Large intestine (tissue), 3 donors: ENCODE data around the gene KRT73. TPM values are rescaled to one million over a fixed set of nuclear protein-coding genes. Genes with fewer than 3 reads are reported as not detected.
"Not testable (repeated sequence)": the region's sequence is repeated elsewhere in the genome, so short reads cannot be mapped to it uniquely, and the experiment has no call there.

Experiments used
- DNase-seq, 2 donors: peaks; one replicate each; pipeline versions ENCODE4 v3.0.0 to v3.0.0-alpha.2; 2013
- H3K27ac ChIP-seq: one replicate; pipeline ENCODE4 v1.5.1; 2013; ENCODE audit warnings: low read length
- H3K27me3 ChIP-seq: 2 replicates; pipeline ENCODE4 v1.6.1; 2013; ENCODE audit warnings: low read length; ENCODE audit not compliant: control insufficient read depth, insufficient read depth
- H3K36me3 ChIP-seq: 2 replicates; pipeline ENCODE4 v1.6.1; 2013; ENCODE audit warnings: low read length; ENCODE audit not compliant: control insufficient read depth, insufficient read depth
- H3K4me1 ChIP-seq: one replicate; pipeline ENCODE4 v1.6.1; 2013; ENCODE audit warnings: low read length; ENCODE audit not compliant: control insufficient read depth, insufficient read depth
- H3K4me3 ChIP-seq: one replicate; pipeline ENCODE4 v1.5.1; 2013; ENCODE audit warnings: low read length
- H3K9me3 ChIP-seq: one replicate; pipeline ENCODE4 v1.6.1; 2013; ENCODE audit warnings: mild to moderate bottlenecking, low read depth, low read length, moderate library complexity; ENCODE audit not compliant: control insufficient read depth
- WGBS: methylation state at CpG from one replicate; pipeline ENCODE4 v1.1.5; 2013; ENCODE audit warnings: low lambda C conversion rate; ENCODE audit not compliant: insufficient coverage; 5-methylcytosine and 5-hydroxymethylcytosine counted together
- polyA plus RNA-seq: library from polyadenylated mRNA; unstranded; fragments of 120-200 nt; gene quantifications from one replicate; pipeline ENCODE4 v1.2.1, GENCODE V29; 2013

Gene KRT73
- polyA plus RNA-seq, 1 donor, result 0.97 TPM

- Histone ChIP-seq H3K4me3 (no peak within 1 kb of the TSS), H3K27ac (no peak within 1 kb of the TSS), H3K4me1 (no peaks in the 10 kb centered on the region), H3K36me3 (no peaks in the 10 kb centered on the region), H3K9me3 (no peaks in the 10 kb centered on the region), H3K27me3 (peaks cover 64% of the 10 kb centered on the region)
- no peak for DNase-seq
- WGBS, result no CpG with 5 or more reads among the region's 48 CpGs
These were observed 17.3 kb downstream of the KRT73 start, which contains the start of gene KRT72 for GRCh38 chr12:52600941-52601481. KRT72 (minus strand) TSS chr12:52601463; CDS start chr12:52601452, 11 bp downstream.

- no peaks in the 10 kb centered on the region for H3K4me1 ChIP-seq
- no peaks in the 10 kb centered on the region for H3K36me3 ChIP-seq
- no peaks in the 10 kb centered on the region for H3K9me3 ChIP-seq
- no peak for DNase-seq
- H3K27ac ChIP-seq, result no peak overlapping the region
- peaks cover 64% of the 10 kb centered on the region for H3K27me3 ChIP-seq
- no peak overlapping the region for H3K4me3 ChIP-seq
- WGBS, result 80% methylated on average over 1 of the region's 12 CpGs
These were observed 17.9 kb downstream of the KRT73 start for GRCh38 chr12:52600475-52600874.

DNA sequence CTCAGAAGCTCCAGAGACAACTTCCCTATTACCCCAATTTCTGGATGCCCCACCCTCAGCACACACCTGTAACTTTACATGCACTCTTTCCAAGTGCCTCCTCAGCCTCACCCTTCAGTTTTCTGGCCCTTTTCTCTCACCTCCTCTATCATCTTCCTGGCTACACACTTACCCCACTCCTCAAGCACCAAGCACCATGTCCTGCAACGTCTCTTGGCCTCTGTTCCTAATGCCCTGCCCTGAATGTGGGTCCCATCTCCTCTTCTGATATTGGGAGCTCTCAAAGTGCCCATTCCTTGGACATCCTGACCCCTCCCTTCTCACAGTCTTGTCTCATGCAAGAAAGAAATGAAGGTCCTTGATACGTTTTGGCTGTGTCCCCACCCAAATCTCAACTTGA, 18.3 kb downstream of the KRT73 start:
- no peak overlapping the region for H3K27ac ChIP-seq
- no peak overlapping the region for H3K4me3 ChIP-seq
- H3K27me3 ChIP-seq, result peaks cover 62% of the 10 kb centered on the region
- DNase-seq, result no peak
- H3K4me1 ChIP-seq, result no peaks in the 10 kb centered on the region
- no peaks in the 10 kb centered on the region for H3K9me3 ChIP-seq
- no CpG with 5 or more reads among the region's 2 CpGs for WGBS
- H3K36me3 ChIP-seq, result no peaks in the 10 kb centered on the region

GRCh38 chr12:52598966-52599365, 19.4 kb downstream of the KRT73 start:
- no peaks in the 10 kb centered on the region for H3K9me3 ChIP-seq
- H3K4me3 ChIP-seq, result no peak overlapping the region
- WGBS, result no CpG with 5 or more reads among the region's 5 CpGs
- H3K4me1 ChIP-seq, result no peaks in the 10 kb centered on the region
- H3K27ac ChIP-seq, result no peak overlapping the region
- DNase-seq, result no peak
- H3K27me3 ChIP-seq, result peaks cover 56% of the 10 kb centered on the region
- no peaks in the 10 kb centered on the region for H3K36me3 ChIP-seq

DNA sequence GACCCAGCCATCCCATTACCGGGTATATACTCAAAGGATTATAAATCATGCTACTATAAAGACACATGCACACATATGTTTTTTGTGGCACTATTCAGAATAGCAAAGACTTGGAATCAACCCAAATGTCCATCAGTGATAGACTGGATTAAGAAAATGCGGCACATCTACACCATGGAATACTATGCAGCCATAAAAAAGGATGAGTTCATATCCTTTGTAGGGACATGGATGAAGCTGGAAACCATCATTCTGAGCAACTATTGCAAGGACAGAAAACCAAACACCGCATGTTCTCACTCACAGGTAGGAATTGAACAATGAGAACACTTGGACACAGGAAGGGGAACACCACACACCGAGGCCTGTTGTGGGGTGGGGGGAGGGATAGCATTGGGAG, 24.1 kb downstream of the KRT73 start:
- H3K4me1 ChIP-seq, H3K9me3 ChIP-seq, H3K27ac ChIP-seq, H3K36me3 ChIP-seq, DNase-seq, H3K4me3 ChIP-seq: not testable (repeated sequence)
- peaks cover 30% of the 10 kb centered on the region for H3K27me3 ChIP-seq
- WGBS, result no CpG with 5 or more reads among the region's 4 CpGs

DNA sequence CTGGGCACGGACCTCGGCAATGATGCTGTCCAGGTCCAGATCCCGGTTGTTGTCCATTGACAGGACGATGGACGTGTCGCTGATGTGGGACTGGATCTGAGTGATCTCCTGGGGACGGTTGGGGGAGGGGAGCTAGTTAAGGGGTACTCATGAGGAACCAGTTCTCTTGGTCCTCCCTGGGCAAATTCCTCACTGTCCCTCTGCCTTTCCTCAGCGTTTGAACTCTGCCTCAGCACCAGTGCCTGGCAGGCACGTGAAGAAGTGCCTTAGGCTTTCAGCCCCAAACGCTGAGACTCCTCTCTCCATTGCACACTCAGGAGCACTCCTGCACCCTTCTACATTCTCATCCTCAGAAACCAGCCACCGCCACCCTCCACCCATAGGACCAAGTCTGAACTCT, 26.8 kb downstream of the KRT73 start:
- Histone ChIP-seq H3K36me3 (no peaks in the 10 kb centered on the region), H3K4me1 (no peaks in the 10 kb centered on the region), H3K27ac (no peak overlapping the region), H3K9me3 (no peaks in the 10 kb centered on the region), H3K27me3 (peaks cover 20% of the 10 kb centered on the region), H3K4me3 (no peak overlapping the region)
- DNase-seq, result no peak
- WGBS, result no CpG with 5 or more reads among the region's 11 CpGs

DNA sequence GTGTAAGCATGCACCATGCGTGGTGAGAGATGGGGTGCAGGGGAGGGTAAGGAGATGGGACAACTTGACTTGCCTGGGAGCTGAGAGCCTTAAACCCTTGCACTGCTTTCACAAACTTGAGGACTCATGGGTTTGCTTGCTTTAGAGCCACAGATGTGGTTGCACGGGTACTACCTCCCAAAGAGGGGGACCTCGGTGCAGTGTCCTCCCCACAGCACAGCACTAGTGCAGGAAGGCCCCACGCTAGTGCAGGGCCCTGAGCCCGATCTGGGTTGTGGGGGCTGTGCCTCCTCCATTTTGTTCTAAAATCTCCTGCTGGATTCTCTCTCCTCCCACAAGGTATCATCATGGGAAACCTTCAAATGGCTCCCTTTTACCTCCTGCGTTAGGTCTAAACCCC, 28.3 kb downstream of the KRT73 start:
- H3K4me3 ChIP-seq, result no peak overlapping the region
- no peaks in the 10 kb centered on the region for H3K36me3 ChIP-seq
- no peaks in the 10 kb centered on the region for H3K4me1 ChIP-seq
- H3K27me3 ChIP-seq, result peaks cover 21% of the 10 kb centered on the region
- H3K27ac ChIP-seq, result no peak overlapping the region
- DNase-seq, result no peak
- WGBS, result no CpG with 5 or more reads among the region's 6 CpGs
- no peaks in the 10 kb centered on the region for H3K9me3 ChIP-seq

DNA sequence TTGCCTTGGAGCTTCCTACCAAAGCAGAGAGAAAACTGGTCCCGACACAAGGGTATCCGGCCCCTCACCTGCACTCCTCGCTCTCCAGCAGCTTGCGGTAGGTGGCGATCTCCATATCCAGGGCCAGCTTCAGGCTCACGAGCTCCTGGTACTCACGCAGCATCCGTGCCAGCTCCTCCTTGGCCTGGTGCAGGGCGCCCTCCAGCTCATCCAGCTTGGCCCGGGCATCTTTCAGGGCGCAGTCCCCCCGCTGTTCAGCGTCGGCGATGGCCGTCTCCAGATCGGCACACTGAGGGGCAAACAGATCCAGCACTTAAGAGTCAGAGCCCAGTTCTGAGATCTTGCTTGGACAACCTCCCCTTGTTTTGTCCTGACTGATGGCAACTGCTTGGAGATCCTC, 30.8 kb downstream of the KRT73 start:
- H3K4me3 ChIP-seq, result no peak overlapping the region
- H3K36me3 ChIP-seq, result no peaks in the 10 kb centered on the region
- peaks cover 15% of the 10 kb centered on the region for H3K27me3 ChIP-seq
- no CpG with 5 or more reads among the region's 17 CpGs for WGBS
- no peaks in the 10 kb centered on the region for H3K4me1 ChIP-seq
- H3K9me3 ChIP-seq, result no peaks in the 10 kb centered on the region
- DNase-seq, result no peak
- H3K27ac ChIP-seq, result no peak overlapping the region

- no CpG with 5 or more reads among the region's 9 CpGs for WGBS
- no peaks in the 10 kb centered on the region for H3K36me3 ChIP-seq
- H3K9me3 ChIP-seq, result no peaks in the 10 kb centered on the region
- H3K27me3 ChIP-seq, result peaks cover 17% of the 10 kb centered on the region
- no peak overlapping the region for H3K27ac ChIP-seq
- H3K4me3 ChIP-seq, result no peak overlapping the region
- H3K4me1 ChIP-seq, result no peaks in the 10 kb centered on the region
- DNase-seq, result no peak
These were observed 32.4 kb downstream of the KRT73 start for GRCh38 chr12:52585946-52586345.

DNA sequence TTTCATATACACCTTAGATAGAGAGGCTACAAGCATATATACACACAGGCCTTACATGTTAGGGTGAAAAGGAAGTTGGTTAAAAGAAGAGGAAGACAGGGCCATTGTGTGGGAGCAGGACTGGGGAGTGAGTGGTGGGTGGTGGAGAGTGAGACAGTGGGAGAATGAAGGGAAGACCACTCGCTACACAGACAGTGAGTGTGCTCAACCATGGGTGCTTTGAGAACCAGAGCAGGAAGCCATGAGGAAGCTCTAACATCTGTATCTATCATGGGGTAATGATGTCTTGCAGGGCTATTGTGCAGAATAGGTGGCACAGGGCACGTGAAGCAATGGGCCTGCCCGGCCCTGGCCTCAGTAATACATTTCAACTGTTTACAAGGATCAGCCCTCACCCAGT, 33.3 kb downstream of the KRT73 start:
- H3K27ac ChIP-seq, result no peak overlapping the region
- H3K4me1 ChIP-seq, result no peaks in the 10 kb centered on the region
- H3K9me3 ChIP-seq, result no peaks in the 10 kb centered on the region
- no peak overlapping the region for H3K4me3 ChIP-seq
- no peak for DNase-seq
- peaks cover 15% of the 10 kb centered on the region for H3K27me3 ChIP-seq
- no CpG with 5 or more reads among the region's 3 CpGs for WGBS
- H3K36me3 ChIP-seq, result no peaks in the 10 kb centered on the region

GRCh38 chr12:52584156-52584682, 34.1 kb downstream of the KRT73 start:
- H3K9me3 ChIP-seq, result no peaks in the 10 kb centered on the region
- H3K27me3 ChIP-seq, result peaks cover 13% of the 10 kb centered on the region
- no peaks in the 10 kb centered on the region for H3K4me1 ChIP-seq
- DNase-seq, result no peak
- WGBS, result 80% methylated on average over 1 of the region's 9 CpGs
- H3K27ac ChIP-seq, result no peak overlapping the region
- no peaks in the 10 kb centered on the region for H3K36me3 ChIP-seq
- no peak overlapping the region for H3K4me3 ChIP-seq
